Measurements from ENCODE around the gene DDX39B.
A peak's percentile ranks its signal among the peaks of the same experiment; 100 is the strongest.

Gene DDX39B

DNA sequence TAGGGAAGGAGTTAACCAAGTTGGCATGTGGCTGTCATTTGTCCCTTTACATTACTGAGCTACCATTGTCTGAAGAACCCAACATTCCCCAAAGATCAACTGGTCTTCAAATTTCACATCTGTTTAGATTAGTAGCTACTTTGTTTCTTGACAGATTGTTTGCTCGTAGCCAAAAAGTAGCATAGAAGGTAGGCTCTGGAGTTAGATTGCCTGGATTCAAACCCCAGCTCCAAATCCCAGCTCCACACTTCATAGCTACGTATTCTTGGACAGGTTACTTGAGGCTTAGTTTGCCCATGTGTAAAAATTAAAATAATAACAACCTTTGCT is 6.7 kb upstream of the DDX39B start:
- H3K4me3 ChIP-seq (ENCODE audit: low read depth, low read length), result no peak overlapping the region

DNA sequence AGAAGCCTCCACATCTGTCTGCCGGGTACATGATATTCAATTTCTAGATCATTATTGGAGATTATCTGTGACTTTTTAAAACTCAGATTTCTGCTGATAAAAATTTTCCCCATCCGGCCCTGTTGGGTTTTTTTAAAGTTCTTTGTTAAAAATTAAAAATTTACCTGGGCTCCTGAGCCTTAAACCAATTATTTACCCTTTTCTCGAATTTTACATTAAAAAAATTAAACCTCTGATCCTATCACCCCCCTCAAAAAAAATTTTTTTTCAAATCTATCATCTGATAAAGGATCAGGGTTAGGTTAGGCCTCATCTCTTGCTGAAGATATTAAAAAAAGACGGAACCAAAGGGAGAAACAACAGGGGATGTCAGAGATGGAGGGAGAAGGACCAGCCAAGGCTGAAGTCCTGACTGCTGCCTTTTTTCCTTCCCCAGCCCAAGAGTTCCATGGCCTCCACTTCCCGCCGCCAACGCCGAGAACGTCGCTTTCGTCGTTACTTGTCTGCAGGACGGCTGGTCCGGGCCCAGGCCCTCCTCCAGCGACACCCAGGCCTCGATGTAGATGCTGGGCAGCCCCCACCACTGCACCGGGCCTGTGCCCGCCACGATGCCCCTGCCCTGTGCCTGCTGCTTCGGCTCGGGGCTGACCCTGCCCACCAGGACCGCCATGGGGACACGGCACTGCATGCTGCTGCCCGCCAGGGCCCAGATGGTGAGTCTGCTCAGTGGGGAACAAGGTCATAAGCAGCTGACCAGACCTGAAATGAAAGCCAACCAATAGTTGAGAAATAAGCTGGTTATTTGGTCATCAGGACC is 6.1 kb upstream of the DDX39B start:
- peak overlapping the region; percentile 24 for H3K4me3 ChIP-seq (ENCODE audit: low read depth, low read length)

DNA sequence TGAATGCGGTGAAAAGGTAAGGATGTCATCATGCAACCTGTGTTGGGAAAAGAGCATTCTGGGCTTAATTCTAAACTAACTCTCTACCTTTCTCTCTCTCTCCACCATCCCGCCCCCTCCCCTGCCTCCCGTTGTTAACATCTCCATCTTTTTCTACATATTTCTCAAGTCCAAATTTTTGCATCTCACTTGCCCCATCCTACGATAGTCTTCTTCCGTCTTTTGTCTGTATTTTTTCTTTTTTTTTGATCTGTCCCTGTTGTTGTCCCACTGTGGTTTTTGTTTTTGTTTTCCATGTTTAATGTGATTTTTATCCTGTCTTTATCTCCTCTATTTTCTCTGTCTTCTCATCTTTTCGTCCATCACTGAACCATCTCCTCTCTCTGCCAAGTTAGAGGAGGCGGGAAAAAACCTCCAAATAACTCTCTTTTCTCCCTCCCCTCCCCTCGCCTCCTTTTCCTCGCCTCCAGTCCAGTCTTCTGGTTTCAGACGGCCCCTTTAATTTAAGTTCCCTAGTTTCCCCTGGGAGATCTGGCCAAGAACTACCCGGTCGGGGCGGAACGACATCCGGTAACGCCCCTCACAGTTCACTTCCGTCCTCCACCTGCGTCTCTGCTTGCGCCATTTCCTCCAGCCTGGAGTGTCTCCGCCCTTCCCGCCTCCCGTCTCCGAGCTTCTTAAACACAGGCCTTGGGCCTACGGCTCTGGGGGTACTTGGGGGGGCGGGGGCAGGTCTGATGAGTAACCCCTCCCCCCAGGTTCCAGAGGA is 5.3 kb upstream of the DDX39B start, which contains the start of gene NFKBIL1:
Gene NFKBIL1, plus strand, starts transcription at position 651 of the 769 bp plus-strand sequence. Its CDS starts 87 bp downstream, at position 738.
- H3K4me3 ChIP-seq (ENCODE audit: low read depth, low read length), result peak within 1 kb of the TSS; percentile 57

DNA sequence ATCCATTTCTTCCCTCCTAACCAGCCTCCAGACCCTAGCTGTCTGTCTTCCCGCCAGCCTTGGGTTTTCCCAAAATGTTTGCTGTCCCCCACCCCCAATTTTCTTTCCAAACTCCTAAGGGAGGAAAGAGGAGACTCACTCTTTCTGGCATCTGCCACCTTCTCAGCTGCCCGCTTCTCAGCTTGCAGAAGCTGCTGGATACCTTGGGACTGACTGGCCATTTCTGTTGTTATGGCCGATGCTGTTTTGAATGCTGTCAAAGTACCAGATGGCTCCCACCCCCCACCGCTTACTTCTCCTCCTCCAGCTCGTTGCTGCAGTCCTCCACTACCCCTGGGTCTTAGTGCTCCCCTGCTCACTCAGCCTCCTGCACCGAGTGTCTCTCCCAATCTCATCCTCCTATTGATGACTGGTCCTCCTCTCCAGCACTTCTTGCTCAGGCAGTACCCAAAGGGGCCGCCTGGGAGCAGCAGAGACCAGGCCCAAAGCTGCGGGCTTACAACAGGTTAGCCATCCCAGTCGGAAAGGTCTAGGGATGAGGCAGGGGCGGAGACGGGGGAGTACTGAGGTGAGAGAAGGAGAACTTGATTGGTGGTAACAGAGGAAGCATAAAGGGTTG is 4.6 kb upstream of the DDX39B start, which contains the start of gene ATP6V1G2:
Gene ATP6V1G2, minus strand, starts transcription at position 270 of the 619 bp plus-strand sequence. Its CDS starts 49 bp downstream, at position 221.
- H3K4me3 ChIP-seq (ENCODE audit: low read depth, low read length), result peak within 1 kb of the TSS; percentile 57

DNA sequence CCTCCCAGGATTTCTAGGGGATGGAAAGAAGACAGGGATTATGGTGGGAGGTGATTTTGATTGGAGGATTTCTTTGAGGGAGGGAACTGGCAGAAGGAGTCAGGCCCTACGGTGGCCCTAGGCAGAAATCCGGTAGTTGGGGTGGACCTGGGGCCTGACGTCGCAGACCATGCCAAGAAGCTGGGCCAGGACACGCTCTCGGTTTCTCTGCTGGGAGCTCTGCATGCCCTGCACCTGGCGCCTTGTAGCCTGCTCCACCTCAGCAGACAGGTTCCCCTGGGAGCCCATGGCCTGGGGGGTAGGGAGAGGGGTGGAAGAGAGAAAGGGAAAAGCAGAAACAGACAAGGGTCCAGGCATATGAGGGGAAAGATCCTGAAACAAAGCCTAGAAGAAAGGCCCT is 3.5 kb upstream of the DDX39B start:
- no peak overlapping the region for H3K4me3 ChIP-seq (ENCODE audit: low read depth, low read length)

DNA sequence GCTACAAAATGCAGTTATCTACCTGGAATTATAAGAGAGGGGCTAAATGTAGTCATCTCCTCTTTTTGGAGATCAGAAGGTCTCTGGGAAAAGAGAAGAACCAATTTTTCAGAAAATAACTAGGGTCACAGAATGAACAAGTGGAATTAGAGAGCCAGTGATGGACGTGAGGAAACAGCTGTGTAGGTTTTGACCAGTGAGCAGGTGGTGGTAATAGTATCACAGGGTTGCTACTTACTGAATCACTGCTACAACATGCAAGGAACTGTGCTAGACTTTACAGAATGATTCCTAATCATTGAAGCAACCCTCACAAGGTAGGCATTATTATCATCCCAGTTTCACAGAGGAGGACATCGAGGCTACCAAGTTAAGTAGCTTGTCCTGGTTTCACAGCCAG is 2.9 kb upstream of the DDX39B start:
- no peak overlapping the region for H3K4me3 ChIP-seq (ENCODE audit: low read depth, low read length)

DNA sequence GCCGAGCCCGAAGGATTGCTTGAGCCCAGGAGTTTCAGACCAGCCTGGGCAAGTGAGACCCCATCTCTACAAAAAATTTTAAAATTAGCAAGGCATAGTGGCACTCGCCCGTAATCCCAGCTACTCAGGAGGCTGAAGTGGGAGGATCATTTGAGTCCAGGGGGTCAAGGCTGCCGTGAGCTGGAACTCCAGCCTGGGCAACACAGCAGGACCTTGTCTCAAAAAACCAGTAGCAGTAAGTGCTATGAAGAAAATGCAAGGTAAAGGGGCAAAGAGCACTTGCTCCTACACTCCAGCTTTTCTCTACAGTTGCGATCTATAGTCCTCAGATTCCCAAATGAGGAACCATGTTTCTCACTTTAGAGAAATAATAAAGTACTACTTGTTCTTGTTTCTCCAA is 1.8 kb upstream of the DDX39B start:
- no peak overlapping the region for H3K4me3 ChIP-seq (ENCODE audit: low read depth, low read length)

DNA sequence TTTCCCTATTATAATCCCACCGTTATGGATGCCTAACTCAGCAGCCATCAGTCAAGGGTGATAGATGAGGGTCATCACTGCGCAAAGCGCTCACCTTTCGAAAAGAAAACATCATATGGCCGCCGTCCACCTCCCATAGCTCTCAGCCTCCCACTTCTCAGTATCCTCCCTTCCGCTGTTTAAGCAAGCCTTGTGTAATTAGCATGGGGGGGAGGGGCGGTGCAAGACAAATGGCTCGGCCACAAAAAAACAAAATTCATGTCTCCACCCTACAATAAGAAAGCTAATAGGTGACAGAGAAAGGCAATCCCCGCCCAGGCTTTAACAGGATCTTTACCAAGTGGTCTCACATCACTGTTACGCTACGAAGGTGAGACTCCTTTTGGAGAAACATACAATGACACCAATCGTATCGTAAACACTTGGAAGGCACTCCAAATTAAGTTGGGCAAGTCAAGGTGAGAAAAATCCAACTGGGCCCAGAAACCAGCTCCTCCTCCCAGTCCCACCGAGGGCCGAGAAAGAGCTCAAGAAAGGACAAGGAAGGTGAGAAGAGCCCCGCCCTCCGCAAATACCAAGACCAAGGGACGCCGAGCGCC is 645 bp downstream of the DDX39B start:
- peak overlapping the region; percentile 79 for H3K4me3 ChIP-seq (ENCODE audit: low read depth, low read length)

DNA sequence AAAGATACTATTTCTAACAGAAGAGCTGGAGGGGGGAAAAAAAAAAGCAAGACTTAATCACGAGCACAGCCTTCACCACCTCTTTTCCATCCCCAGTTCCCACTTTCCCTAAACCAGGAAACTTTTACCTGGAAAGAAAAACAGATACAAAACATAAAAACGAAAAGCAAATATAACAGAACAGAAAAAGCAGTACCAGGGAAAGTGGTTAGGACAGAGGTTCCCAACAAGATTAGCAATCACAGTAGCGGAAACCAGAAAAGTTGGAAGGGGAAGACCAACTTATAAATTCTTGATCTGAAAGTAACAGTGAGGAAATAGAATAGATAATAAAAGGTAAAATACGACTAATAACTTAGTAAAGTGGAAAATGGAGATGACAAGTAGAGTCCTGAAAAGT is 1.2 kb downstream of the DDX39B start:
- H3K4me3 ChIP-seq (ENCODE audit: low read depth, low read length), result peak overlapping the region; percentile 79

DNA sequence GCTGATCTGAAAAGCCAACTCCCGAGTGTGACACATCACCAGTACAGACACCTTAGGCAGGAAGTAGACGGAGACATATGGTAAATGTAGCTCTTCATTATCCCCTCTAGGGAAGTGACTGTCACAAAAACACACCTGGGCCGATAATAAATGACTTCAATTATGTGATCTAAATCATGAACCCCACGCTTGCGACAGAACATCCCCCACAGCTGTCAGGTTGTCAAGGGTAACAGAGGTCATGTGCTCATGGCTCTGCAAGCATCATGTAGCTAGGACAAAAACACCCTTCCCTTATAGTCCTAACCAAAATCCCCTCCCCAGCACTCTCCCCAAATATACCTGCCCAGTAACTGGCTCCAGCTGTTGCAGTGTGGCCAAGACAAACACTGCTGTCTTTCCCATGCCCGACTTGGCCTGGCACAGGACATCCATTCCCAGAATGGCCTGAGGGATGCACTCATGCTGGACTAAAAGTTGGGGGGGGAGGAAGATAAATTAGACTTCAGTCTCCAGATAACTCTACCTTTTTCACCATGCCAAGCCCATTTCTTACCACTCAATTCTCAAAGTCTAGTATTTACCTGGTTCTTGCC is 2.9 kb downstream of the DDX39B start:
- no peak overlapping the region for H3K4me3 ChIP-seq (ENCODE audit: low read depth, low read length)

DNA sequence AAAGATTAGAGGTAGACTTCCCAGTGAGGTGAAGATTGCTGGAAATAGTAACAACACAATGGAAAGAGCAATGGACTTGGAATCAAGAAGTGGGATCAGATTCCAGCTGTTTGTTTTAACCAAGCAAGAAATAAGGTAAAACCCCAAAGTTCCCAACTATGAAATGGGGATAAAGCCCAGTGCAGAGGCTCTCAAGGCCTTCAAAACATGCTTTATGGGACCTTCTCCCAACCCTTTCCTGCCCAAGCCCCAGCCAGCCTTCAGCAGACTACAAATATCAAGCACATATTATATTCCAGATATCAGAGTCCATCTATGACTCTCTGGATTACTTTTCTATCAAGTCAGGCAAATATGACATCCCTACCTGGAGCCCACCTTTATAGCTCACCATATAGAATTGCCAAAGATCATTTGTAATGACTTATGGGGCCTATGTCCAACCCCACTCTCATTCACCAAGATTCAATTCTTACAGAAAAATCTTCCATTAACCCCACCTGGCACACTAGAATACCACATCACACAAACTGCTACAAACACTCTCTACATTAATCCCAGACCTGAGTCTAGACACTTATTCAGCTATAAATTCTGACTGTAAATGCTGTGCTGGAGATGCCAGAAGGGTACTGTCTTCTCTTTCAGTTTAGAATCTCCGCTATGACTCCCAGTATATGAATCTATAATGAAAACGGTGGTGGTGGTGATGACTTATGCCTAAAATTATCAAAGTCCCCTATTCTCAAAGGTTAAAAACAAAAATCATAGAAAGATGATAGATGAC is 6.1 kb downstream of the DDX39B start:
- no peak overlapping the region for H3K4me3 ChIP-seq (ENCODE audit: low read depth, low read length)

DNA sequence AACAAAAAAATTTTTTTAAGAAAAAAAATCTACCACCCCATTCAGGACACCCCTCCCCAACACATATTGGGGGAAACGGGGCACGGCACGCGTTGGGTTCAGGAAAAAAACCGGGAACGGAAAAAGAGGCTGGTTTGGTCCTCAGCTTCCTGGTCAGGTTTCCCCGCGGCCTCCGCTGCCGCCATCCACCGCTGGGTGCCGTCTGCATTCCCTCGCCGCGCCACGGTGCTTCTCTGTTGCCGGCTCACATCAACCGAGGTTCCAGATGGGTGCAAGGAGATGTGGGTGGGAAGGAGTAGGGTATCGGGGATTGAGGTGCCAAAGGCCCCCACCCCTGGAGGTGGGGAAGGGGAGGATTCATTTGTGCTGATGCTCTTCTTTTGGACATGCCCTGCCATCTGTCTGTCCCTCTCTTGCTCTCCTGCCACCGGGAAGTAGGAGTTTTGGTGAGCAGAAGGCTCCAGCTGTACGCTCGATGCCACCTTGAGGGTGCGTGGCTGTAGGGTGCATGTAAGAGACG is 7.2 kb downstream of the DDX39B start:
- no peak overlapping the region for H3K4me3 ChIP-seq (ENCODE audit: low read depth, low read length)

DNA sequence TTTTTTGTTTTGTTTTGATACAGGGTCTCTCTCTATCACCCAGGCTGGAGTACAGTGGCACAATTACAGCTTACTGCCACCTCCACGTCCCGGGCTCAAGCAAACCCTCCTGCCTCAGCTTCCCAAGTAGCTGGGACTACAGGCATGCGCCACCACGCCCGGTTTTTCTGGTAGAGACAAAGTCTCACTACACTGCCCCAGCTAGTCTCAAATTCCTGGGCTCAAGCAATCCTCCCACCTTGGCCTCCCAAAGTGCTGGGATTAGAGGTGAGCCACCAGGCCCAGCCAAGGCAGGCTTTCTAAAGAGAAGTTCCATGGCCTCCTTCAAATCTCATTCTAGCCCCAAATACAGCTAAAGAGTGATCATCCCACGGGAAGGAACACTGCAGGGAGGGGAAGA is 7.8 kb downstream of the DDX39B start:
- H3K4me3 ChIP-seq (ENCODE audit: low read depth, low read length), result no peak overlapping the region

DNA sequence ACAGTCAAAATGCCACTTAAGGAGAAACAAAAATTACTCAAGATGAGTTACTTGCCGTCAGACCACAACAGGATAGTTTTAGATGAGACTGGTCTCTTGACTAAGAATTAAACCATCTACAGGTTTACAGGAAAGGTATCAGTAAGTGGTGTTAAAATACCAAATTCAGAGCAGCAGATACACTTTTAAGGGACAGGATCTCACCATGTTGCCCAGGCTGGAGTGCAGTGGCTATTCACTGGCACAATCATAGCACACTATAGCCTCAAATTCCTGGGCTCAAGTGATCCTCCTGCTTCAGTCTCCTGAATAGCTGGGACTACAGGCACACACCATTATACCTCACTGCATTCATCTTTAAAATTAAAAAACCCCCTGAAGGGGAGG is 8.4 kb downstream of the DDX39B start:
- no peak overlapping the region for H3K4me3 ChIP-seq (ENCODE audit: low read depth, low read length)

DNA sequence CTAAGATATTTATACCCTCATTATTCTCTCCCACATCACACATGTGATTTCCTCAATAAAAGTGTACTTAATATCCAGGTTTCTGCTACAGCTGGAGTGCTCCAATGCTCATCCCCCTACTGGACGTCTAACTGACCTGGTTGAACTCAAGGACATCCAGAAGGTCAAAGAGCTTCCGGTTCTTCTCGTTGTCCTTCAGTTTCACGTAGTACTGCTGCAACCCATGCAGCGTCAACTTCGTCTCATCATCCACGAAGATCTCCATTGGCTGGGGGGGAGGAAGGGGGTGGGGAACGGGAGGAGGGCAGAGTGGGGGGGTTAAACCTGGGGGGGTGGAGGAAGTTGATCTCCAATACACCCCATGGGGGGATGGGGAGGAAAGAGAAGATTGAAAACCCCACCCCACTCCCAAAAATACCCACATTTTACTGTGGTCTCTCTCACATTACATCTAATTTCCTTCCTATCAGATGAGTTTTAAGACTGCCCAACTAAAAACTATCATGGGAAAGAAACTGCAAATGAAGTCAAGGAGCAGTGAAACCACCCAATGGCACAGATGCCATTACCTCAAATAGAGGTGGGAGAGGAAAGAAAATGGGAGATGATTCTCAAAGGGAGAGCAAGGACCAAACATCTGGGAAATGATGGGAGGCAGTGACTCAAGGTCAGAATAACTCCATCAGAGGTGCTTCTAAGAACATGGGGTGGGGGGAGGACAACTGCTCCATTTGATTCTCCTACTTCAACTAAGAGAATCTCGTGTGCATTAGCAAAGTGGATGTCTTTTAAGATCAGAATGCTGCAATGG is 9.0 kb downstream of the DDX39B start:
- H3K4me3 ChIP-seq (ENCODE audit: low read depth, low read length), result no peak overlapping the region

DNA sequence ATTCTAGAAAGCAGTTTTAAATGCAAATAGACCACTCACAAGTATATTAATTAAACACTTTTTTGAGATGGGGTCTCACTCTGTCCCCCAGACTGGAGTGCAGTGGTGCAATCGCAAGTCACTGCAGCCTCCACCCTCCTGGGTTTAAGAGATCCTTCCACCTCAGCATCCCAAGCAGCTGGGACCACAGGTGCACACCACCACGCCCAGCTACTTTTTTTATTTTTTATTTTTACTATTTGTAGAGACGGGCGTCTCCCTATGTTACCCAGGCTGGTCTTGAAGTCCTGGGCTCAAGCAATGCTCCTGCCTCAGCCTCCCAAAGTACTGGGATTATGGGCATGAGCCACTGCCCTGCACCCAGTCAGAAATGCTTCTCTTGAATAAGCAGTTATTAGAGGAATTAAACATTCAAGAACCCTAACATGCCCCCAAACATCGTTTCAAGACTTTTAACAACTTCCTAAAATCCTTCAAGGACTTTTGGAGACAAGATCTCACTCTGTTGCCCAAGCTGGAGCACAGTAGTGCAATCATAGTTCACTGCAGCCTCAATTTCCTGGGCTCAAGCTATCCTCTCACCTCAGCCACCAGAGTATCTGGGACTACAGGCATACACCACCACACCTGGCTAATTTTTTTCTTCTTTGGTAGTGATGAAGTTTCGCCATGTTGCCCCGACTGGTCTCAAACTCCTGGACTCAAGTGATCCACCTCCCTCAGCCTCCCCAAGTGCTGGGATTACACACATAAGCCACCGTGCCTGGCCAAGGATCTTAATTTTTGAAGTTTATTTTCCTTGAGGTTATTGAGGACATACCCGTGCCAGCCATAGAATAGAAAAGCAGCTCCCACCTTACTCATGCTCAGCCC is 9.8 kb downstream of the DDX39B start:
- H3K4me3 ChIP-seq (ENCODE audit: low read depth, low read length), result no peak overlapping the region

DNA sequence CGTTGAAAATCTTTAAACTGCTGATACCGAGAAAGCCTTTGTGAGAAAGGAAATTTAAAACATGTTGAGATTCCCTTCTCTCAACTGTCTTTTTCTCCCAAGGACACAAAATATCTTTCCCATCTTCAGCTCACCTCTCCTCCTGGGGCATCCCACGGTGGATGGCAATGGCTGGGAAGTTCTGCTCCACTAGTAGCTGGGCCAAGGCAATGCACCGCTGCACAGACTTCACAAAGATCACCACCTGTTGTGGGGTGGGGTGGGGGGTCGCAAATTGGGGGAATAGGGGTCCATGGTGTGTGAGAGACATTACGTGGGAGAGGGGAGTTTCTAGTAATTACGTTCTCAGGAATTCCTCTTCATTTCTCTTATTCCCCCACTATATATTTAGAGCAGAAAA is 10.6 kb downstream of the DDX39B start:
- no peak overlapping the region for H3K4me3 ChIP-seq (ENCODE audit: low read depth, low read length)

DNA sequence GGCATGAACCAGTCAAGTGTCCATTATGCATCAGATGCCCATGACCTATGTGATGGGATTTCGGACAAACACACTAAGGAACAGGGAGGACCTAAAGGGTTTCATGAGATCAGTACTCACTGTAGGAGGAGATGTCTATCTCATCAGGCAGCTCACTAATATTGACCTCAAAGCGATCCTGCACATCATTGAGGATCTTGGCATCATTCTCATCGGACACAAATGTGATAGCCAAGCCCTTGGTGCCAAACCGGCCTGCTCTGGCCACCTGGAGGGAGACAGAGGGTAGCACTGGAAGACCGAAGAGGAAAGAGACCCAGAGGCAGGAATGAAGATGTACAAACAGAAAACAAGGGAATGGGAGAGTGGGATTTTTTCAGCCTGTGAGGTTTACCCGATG is 11.1 kb downstream of the DDX39B start:
- H3K4me3 ChIP-seq (ENCODE audit: low read depth, low read length), result no peak overlapping the region
